Transverse colon (tissue), 4 donors: ENCODE results near the gene PROSER3. TPM values are rescaled to one million over a fixed set of nuclear protein-coding genes. Genes with fewer than 3 reads are reported as not detected.

ENCODE experiments used
- DNase-seq: peaks from one replicate; pipeline ENCODE4 v3.0.0-alpha.2; 2019
- H3K27ac ChIP-seq, 4 donors: fragments of 200-600 bp; sonication (generic); 2 replicates each; pipeline ENCODE4 v1.5.1; 2016 to 2018; ENCODE audit warnings: inconsistent platforms in 4 of 4
- H3K27me3 ChIP-seq: fragments of 200-600 bp; sonication (generic); 2 replicates; pipeline ENCODE4 v1.5.1; 2017; ENCODE audit warnings: inconsistent platforms
- H3K36me3 ChIP-seq, 4 donors: fragments of 200-600 bp; sonication (generic); 2 replicates each; pipeline ENCODE4 v1.5.1; 2017 to 2019; ENCODE audit warnings: inconsistent platforms in 4 of 4
- H3K4me1 ChIP-seq, 4 donors: fragments of 200-600 bp; sonication (generic); 2 replicates each; pipeline ENCODE4 v1.5.1; 2017 to 2020; ENCODE audit warnings: inconsistent platforms in 4 of 4
- H3K4me3 ChIP-seq, 4 donors: fragments of 200-600 bp; sonication (generic); 1 replicate in 1 of 4; 2 replicates in 3 of 4; pipeline versions ENCODE4 v1.5.1 to v1.6.1; 2017 to 2019; ENCODE audit warnings: inconsistent platforms in 4 of 4
- H3K9me3 ChIP-seq, 2 donors: fragments of 200-600 bp; sonication (generic); 2 replicates each; pipeline ENCODE4 v1.5.1; 2017 to 2019; ENCODE audit warnings: inconsistent platforms in 2 of 2
- EP300 ChIP-seq: sonication (generic); formaldehyde crosslinking; IDR thresholded peaks from one replicate; pipeline ENCODE4 v1.6.1; 2017; ENCODE audit warnings: antibody characterized with exemption, low read depth
- POLR2A ChIP-seq: fragments of 450-650 bp; IDR thresholded peaks from one replicate; pipeline ENCODE4 v1.6.1; 2016; ENCODE audit warnings: antibody characterized with exemption, mild to moderate bottlenecking, moderate library complexity
- POLR2AphosphoS5 ChIP-seq, 3 donors: sonication (generic); formaldehyde crosslinking; IDR thresholded peaks; one replicate each; pipeline ENCODE4 v1.6.1; 2016; ENCODE audit warnings: antibody characterized with exemption in 3 of 3
- WGBS, 2 donors: methylation state at CpG; one replicate each; pipeline ENCODE4 v1.1.5; 2018; ENCODE audit warnings: low coverage in 1 of 2; 5-methylcytosine and 5-hydroxymethylcytosine counted together
- in situ Hi-C, 4 donors: fragments of 200-750 bp; cut with MboI; loops; one replicate each; pipeline versions ENCODE4 v1.15.0 to v1.15.1; 2017; ENCODE audit warnings: low sequenced_read_pairs in 3 of 4, low pct_ligation_motif_present in 1 of 4, low pct_unique_long_range_greater_than_20kb in 1 of 4
- intact Hi-C: fragments of 100-400 bp; cut with DNase I; formaldehyde crosslinking; loops from one replicate; pipeline ENCODE4 v1.15.1; 2023; ENCODE audit warnings: low total_unique reads
- total RNA-seq, 4 donors: library from RNA; depleted of rRNA; stranded (reverse); fragments of >200 nt; gene quantifications; one replicate each; pipeline ENCODE4 v1.1.0, GENCODE V29; 2016
- TF ChIP-seq, protein P1 (sequence below), 5 experiments: fragments of 200-600 bp in 3 of 5; fragments of 450-650 bp in 2 of 5; sonication (generic) in 3 of 5; IDR thresholded peaks; 1 replicate in 2 of 5; 2 replicates in 3 of 5; pipeline ENCODE4 v1.5.1; 2016 to 2017; ENCODE audit warnings: antibody characterized with exemption in 5 of 5, inconsistent platforms in 3 of 5, mild to moderate bottlenecking in 2 of 5, moderate library complexity in 1 of 5

PROSER3 gene
- total RNA-seq, 4 donors from 2014 or later: 9.2 to 42.8 (median 24.6) TPM

DNA sequence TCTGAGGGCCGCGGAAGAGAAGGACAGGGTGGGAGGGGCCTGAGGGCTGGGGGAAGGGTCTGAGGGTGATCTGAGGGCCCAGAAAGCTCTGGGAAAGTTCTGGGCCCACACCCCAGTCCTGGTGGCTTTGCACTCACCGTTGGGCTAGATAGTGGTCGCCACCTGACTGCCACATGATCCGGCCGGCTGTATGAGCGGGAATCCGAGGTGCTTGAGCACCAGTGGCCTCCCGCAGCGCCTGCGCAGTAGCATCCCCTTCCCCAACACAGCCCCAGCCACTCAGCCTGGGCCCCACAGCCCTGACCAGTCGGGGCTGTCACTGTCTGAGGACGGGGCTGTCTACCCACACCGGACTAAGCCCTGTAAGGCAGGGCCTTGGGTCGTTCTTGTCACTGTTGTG is 39.7 kb downstream of the PROSER3 start:
- TF ChIP-seq POLR2AphosphoS5 (IDR thresholded peaks at IDR 0.05) (no peak), EP300 (no peak), POLR2A (no peak)
- TF ChIP-seq, protein P1, sequence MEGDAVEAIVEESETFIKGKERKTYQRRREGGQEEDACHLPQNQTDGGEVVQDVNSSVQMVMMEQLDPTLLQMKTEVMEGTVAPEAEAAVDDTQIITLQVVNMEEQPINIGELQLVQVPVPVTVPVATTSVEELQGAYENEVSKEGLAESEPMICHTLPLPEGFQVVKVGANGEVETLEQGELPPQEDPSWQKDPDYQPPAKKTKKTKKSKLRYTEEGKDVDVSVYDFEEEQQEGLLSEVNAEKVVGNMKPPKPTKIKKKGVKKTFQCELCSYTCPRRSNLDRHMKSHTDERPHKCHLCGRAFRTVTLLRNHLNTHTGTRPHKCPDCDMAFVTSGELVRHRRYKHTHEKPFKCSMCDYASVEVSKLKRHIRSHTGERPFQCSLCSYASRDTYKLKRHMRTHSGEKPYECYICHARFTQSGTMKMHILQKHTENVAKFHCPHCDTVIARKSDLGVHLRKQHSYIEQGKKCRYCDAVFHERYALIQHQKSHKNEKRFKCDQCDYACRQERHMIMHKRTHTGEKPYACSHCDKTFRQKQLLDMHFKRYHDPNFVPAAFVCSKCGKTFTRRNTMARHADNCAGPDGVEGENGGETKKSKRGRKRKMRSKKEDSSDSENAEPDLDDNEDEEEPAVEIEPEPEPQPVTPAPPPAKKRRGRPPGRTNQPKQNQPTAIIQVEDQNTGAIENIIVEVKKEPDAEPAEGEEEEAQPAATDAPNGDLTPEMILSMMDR (IDR thresholded peaks at IDR 0.05): no peak
- in situ Hi-C loops (no loop called here), intact Hi-C loops (no loop called here)
- no peaks in the 10 kb centered on the region for H3K4me1 ChIP-seq
- DNase-seq: no peak
- no peaks in the 10 kb centered on the region for H3K9me3 ChIP-seq
- H3K4me3 ChIP-seq: no peak overlapping the region
- no peak overlapping the region for H3K27ac ChIP-seq
- WGBS, 2 donors: 19% methylated on average over 14 of the region's 15 CpGs; no CpG with 5 or more reads in 1 of the 2 donors
- peaks cover 36% of the 10 kb centered on the region for H3K27me3 ChIP-seq
- no peaks in the 10 kb centered on the region for H3K36me3 ChIP-seq

DNA sequence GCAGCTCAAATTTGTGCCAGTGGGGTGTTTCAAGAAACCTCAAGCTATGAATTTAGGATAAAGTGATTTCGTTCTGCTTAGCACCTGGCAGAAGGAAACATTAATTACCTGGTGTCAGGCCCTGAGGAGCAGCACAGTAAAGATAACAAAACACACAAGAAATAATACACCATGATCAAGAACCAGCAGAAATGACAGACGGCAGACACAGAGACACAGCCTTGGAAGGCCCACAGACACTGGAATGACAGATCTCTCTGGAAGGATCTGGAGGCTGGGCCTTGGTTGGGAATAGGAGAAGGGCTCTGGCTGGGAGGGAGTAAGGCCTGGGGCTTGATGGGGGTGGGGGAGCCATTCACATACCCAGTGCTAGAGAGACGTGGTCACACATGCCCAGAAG is 43.9 kb downstream of the PROSER3 start:
- intact Hi-C loops (no loop called here), in situ Hi-C loops (no loop called here)
- no peak overlapping the region for H3K4me3 ChIP-seq
- no peaks in the 10 kb centered on the region for H3K4me1 ChIP-seq
- H3K9me3 ChIP-seq: no peaks in the 10 kb centered on the region
- H3K27me3 ChIP-seq: peaks cover 25% of the 10 kb centered on the region
- DNase-seq: no peak
- H3K36me3 ChIP-seq: no peaks in the 10 kb centered on the region
- TF ChIP-seq, protein P1 (IDR thresholded peaks at IDR 0.05): no peak
- TF ChIP-seq POLR2A (no peak), POLR2AphosphoS5 (IDR thresholded peaks at IDR 0.05) (no peak), EP300 (no peak)
- WGBS, 2 donors: 61 to 100% methylated on average over 1 to 3 of the region's 3 CpGs
- no peak overlapping the region for H3K27ac ChIP-seq

DNA sequence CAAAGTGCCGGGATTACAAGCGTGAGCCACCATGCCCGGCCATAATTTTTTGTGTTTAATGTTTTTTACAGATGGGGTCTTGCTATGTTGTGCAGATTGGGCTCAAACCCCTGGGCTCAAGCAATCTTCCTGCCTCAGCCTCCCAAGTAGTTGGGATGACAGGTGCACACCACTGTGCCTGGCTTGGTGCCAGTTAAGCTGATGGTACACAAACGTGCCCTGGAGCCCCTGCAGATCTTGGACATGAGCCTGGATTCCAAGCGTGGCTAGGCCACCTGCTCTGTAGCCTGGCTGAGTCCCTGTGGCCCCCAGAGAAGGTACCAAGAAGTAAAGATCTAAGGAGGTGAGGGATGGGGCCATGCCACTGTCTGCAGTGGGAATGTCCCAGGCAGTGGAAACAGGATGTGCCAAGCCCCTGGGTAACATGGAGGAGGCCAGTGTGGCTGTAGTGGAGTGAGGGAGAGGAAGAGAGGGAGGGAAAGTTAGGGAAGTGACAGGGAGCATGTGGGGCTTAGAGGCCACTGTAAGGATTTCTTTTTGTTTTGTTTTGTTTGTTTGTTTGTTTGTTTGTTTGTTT is 47.6 kb downstream of the PROSER3 start:
- H3K27me3 ChIP-seq: no peaks in the 10 kb centered on the region
- 56% methylated on average over 5 of the region's 5 CpGs; no CpG with 5 or more reads in 1 of the 2 donors for WGBS, 2 donors
- H3K4me1 ChIP-seq: no peaks in the 10 kb centered on the region
- TF ChIP-seq, protein P1 (IDR thresholded peaks at IDR 0.05): no peak
- TF ChIP-seq POLR2AphosphoS5 (IDR thresholded peaks at IDR 0.05) (no peak), EP300 (no peak), POLR2A (no peak)
- H3K4me3 ChIP-seq: no peak overlapping the region
- H3K36me3 ChIP-seq: no peaks in the 10 kb centered on the region
- in situ Hi-C loops (no loop called here), intact Hi-C loops (no loop called here)
- H3K27ac ChIP-seq: no peak overlapping the region
- no peaks in the 10 kb centered on the region for H3K9me3 ChIP-seq
- DNase-seq: no peak

DNA sequence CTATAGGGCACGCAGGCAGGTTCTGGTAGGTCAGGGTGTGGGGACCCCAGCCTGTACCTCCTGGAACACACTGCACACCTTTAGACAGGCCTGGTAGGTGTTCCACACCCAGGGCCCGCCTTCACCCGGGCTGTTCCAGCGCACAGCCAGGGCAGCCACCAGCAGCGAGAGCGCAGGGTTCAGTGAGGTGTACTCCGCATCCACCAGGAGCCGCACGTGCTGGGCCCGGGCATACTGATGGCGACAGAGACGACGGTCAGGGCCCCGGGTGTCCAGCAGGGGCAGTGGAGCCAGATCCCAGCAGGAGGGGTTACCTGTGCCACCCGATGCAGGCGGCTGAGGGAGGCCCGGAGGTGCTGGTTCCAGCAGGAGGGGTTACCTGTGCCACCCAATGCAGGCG is 48.6 kb downstream of the PROSER3 start:
- H3K27ac ChIP-seq: no peak overlapping the region
- TF ChIP-seq EP300: no peak
- TF ChIP-seq, protein P1 (IDR thresholded peaks at IDR 0.05): no peak
- TF ChIP-seq POLR2A: no peak
- no peak for TF ChIP-seq POLR2AphosphoS5 (IDR thresholded peaks at IDR 0.05)
- no peaks in the 10 kb centered on the region for H3K4me1 ChIP-seq
- no peak overlapping the region for H3K4me3 ChIP-seq
- no peaks in the 10 kb centered on the region for H3K27me3 ChIP-seq
- WGBS, 2 donors: 89% methylated on average over 18 of the region's 18 CpGs; no CpG with 5 or more reads in 1 of the 2 donors
- intact Hi-C loops (no loop called here), in situ Hi-C loops (no loop called here)
- no peak for DNase-seq
- H3K9me3 ChIP-seq: no peaks in the 10 kb centered on the region
- no peaks in the 10 kb centered on the region for H3K36me3 ChIP-seq
